SW 1271 (cell line): ENCODE results near the gene KRTAP10-4.
A peak's percentile ranks its signal among the peaks of the same experiment; 100 is the strongest.
"Not testable (repeated sequence)": the region's sequence is repeated elsewhere in the genome, so short reads cannot be mapped to it uniquely, and the experiment has no call there.

Source experiments
- DNase-seq, 2 experiments: peaks; one replicate each; lab custom pipeline; 2025; lab: John Stamatoyannopoulos, UW

Gene KRTAP10-4

GRCh38 chr21:44579056-44579832 lies 5.7 kb downstream of the KRTAP10-4 start:
- no peak for DNase-seq

GRCh38 chr21:44579833-44580144 lies 6.3 kb downstream of the KRTAP10-4 start:
- DNase-seq = no peak

- not testable (repeated sequence) for DNase-seq
Measured at GRCh38 chr21:44580231-44580821, 6.8 kb downstream of the KRTAP10-4 start, which contains the start of gene KRTAP10-5. TSS of gene KRTAP10-5 (minus strand) at chr21:44580604. CDS start at chr21:44580578, 26 bp downstream.

- DNase-seq = no peak
Measured at GRCh38 chr21:44581158-44581557, 7.6 kb downstream of the KRTAP10-4 start.

GRCh38 chr21:44582055-44582454 lies 8.5 kb downstream of the KRTAP10-4 start:
- peak in 1 of 2 experiments; percentile 2 for DNase-seq

GRCh38 chr21:44583089-44583799 lies 9.7 kb downstream of the KRTAP10-4 start:
- DNase-seq = no peak

GRCh38 chr21:44583800-44584147 lies 10.2 kb downstream of the KRTAP10-4 start:
- DNase-seq = no peak

GRCh38 chr21:44585892-44586291 lies 12.4 kb downstream of the KRTAP10-4 start:
- no peak for DNase-seq

- no peak for DNase-seq
Measured at GRCh38 chr21:44589094-44589493, 15.6 kb downstream of the KRTAP10-4 start.

- DNase-seq = no peak
Measured at GRCh38 chr21:44589586-44590305, 16.2 kb downstream of the KRTAP10-4 start.

- DNase-seq = no peak
Measured at GRCh38 chr21:44590311-44590721, 16.8 kb downstream of the KRTAP10-4 start.

- DNase-seq = not testable (repeated sequence)
Measured at GRCh38 chr21:44590897-44591800, 17.6 kb downstream of the KRTAP10-4 start.

GRCh38 chr21:44591801-44592130 lies 18.2 kb downstream of the KRTAP10-4 start:
- DNase-seq = not testable (repeated sequence)

- DNase-seq = no peak
Measured at GRCh38 chr21:44592446-44593311, 19.1 kb downstream of the KRTAP10-4 start, which contains the start of gene KRTAP10-6. TSS of gene KRTAP10-6 (minus strand) at chr21:44592505. CDS start at chr21:44592484, 21 bp downstream.

GRCh38 chr21:44593598-44594405 lies 20.3 kb downstream of the KRTAP10-4 start:
- DNase-seq = no peak

- no peak for DNase-seq
Measured at GRCh38 chr21:44594406-44594916, 20.9 kb downstream of the KRTAP10-4 start.

GRCh38 chr21:44595524-44595923 lies 22.0 kb downstream of the KRTAP10-4 start:
- no peak for DNase-seq

- no peak for DNase-seq
Measured at GRCh38 chr21:44596068-44596725, 22.7 kb downstream of the KRTAP10-4 start.

GRCh38 chr21:44598061-44598460 lies 24.5 kb downstream of the KRTAP10-4 start:
- no peak for DNase-seq
